CD4-positive, alpha-beta memory T cell (primary cell): Measurements from ENCODE around the gene ALDH3B1. TPM values are rescaled to one million over a fixed set of nuclear protein-coding genes. Genes with fewer than 3 reads are reported as not detected.
A peak's percentile ranks its signal among the peaks of the same experiment; 100 is the strongest.

Experiments
- CTCF ChIA-PET: fragments of 350-600 bp; sonication (Branson Sonifier 250); formaldehyde crosslinking; loops from one replicate; lab custom pipeline; 2021; ENCODE audit warnings: inconsistent platforms; ENCODE audit not compliant: partially characterized antibody; lab: Charles Lee
- POLR2A ChIA-PET: fragments of 350-600 bp; sonication (Branson Sonifier 250); formaldehyde crosslinking; loops from one replicate; lab custom pipeline; 2021; ENCODE audit not compliant: partially characterized antibody; lab: Charles Lee
- DNase-seq, 5 donors: peaks; one replicate each; pipeline versions ENCODE4 v3.0.0 to v3.0.0-alpha.2; 2020 to 2022; ENCODE audit warnings: mixed read lengths in 1 of 5
- H3K27ac ChIP-seq: one replicate; pipeline ENCODE4 v1.7.0; 2013; ENCODE audit warnings: low read depth, low read length
- H3K27me3 ChIP-seq: 2 replicates; pipeline ENCODE4 v1.7.0; 2013; ENCODE audit warnings: mild to moderate bottlenecking, low read length, moderate library complexity; ENCODE audit not compliant: insufficient read depth
- H3K36me3 ChIP-seq: 2 replicates; pipeline ENCODE4 v1.7.0; 2013; ENCODE audit warnings: mild to moderate bottlenecking, low read length, moderate library complexity; ENCODE audit not compliant: insufficient read depth
- H3K4me1 ChIP-seq: 2 replicates; pipeline ENCODE4 v1.7.0; 2013; ENCODE audit warnings: mild to moderate bottlenecking, low read length, moderate library complexity; ENCODE audit not compliant: insufficient read depth
- H3K4me3 ChIP-seq, 2 donors: one replicate each; pipeline ENCODE4 v1.7.0; 2013; ENCODE audit warnings: low read length in 2 of 2, mild to moderate bottlenecking in 1 of 2
- H3K9me3 ChIP-seq, 2 donors: one replicate each; pipeline ENCODE4 v1.7.0; 2013; ENCODE audit warnings: low read length in 2 of 2, control low read depth in 1 of 2; ENCODE audit not compliant: control insufficient read depth in 1 of 2
- H3K27ac Mint-ChIP-seq, 7 donors: one replicate each; pipeline ENCODE4 v1.8.0; 2020 to 2021; ENCODE audit warnings: mixed read lengths in 7 of 7, mild to moderate bottlenecking in 6 of 7, inconsistent platforms in 3 of 7, moderate library complexity in 3 of 7
- H3K27me3 Mint-ChIP-seq, 2 donors: one replicate each; pipeline ENCODE4 v1.8.0; 2020 to 2021; ENCODE audit warnings: mixed read lengths in 2 of 2
- H3K36me3 Mint-ChIP-seq, 2 donors: one replicate each; pipeline ENCODE4 v1.8.0; 2020 to 2021; ENCODE audit warnings: mixed read lengths in 2 of 2, inconsistent platforms in 1 of 2, mild to moderate bottlenecking in 1 of 2
- H3K4me1 Mint-ChIP-seq, 4 donors: one replicate each; pipeline ENCODE4 v1.8.0; 2020 to 2021; ENCODE audit warnings: mixed read lengths in 4 of 4, mild to moderate bottlenecking in 1 of 4
- H3K4me3 Mint-ChIP-seq, 8 donors: one replicate each; pipeline ENCODE4 v1.8.0; 2020 to 2021; ENCODE audit warnings: mixed read lengths in 8 of 8, mild to moderate bottlenecking in 7 of 8, moderate library complexity in 6 of 8, inconsistent platforms in 3 of 8
- H3K9me3 Mint-ChIP-seq, 8 donors: one replicate each; pipeline ENCODE4 v1.8.0; 2020 to 2021; ENCODE audit warnings: mixed read lengths in 8 of 8, mild to moderate bottlenecking in 5 of 8, inconsistent platforms in 3 of 8, moderate library complexity in 1 of 8
- intact Hi-C: fragments of 100-400 bp; cut with micrococcal nuclease; formaldehyde crosslinking; loops from one replicate; pipeline ENCODE4 v1.15.1; 2023
- polyA plus RNA-seq, 2 donors: library from polyadenylated mRNA; unstranded; fragments of 300-500 nt; fragmentation: Illumina TruSeq; gene quantifications; one replicate each; pipeline ENCODE4 v1.2.3, GENCODE V29; 2021
- total RNA-seq, 2 experiments: library from RNA; stranded (reverse); gene quantifications; one replicate each; pipeline ENCODE4 v1.2.3, GENCODE V29; 2021

ALDH3B1 gene
- total and polyA plus RNA-seq, 4 experiments from 2014 or later = 0.72 to 1.0 TPM; not detected in 2

GRCh38 chr11:68011051-68011943 lies 1.2 kb downstream of the ALDH3B1 start:
- H3K27me3 Mint-ChIP-seq = no peaks in the 10 kb centered on the region
- H3K9me3 Mint-ChIP-seq = no peaks in the 10 kb centered on the region
- POLR2A ChIA-PET = no interaction called here
- DNase-seq = peak in 1 of 5 donors; percentile 5
- H3K36me3 ChIP-seq = no peaks in the 10 kb centered on the region
- H3K9me3 ChIP-seq = no peaks in the 10 kb centered on the region
- H3K4me3 Mint-ChIP-seq = no peak overlapping the region
- H3K4me1 Mint-ChIP-seq = no peaks in the 10 kb centered on the region
- no peaks in the 10 kb centered on the region for H3K27me3 ChIP-seq
- intact Hi-C loops = no loop called here
- no peak overlapping the region for H3K27ac ChIP-seq
- CTCF ChIA-PET = no interaction called here
- H3K4me3 ChIP-seq = no peak overlapping the region
- peak overlapping the region in 1 of 7 donors; percentile 49 for H3K27ac Mint-ChIP-seq
- H3K4me1 ChIP-seq = no peaks in the 10 kb centered on the region
- no peaks in the 10 kb centered on the region for H3K36me3 Mint-ChIP-seq

- POLR2A ChIA-PET = no interaction called here
- H3K4me1 ChIP-seq = no peaks in the 10 kb centered on the region
- peak in 1 of 5 donors; percentile 12 for DNase-seq
- no peaks in the 10 kb centered on the region for H3K27me3 ChIP-seq
- H3K9me3 Mint-ChIP-seq = no peaks in the 10 kb centered on the region
- H3K4me1 Mint-ChIP-seq = no peaks in the 10 kb centered on the region
- no peaks in the 10 kb centered on the region for H3K27me3 Mint-ChIP-seq
- H3K36me3 ChIP-seq = no peaks in the 10 kb centered on the region
- H3K4me3 ChIP-seq = no peak overlapping the region
- H3K4me3 Mint-ChIP-seq = no peak overlapping the region
- CTCF ChIA-PET = no interaction called here
- no peaks in the 10 kb centered on the region for H3K36me3 Mint-ChIP-seq
- no peak overlapping the region for H3K27ac ChIP-seq
- no peaks in the 10 kb centered on the region for H3K9me3 ChIP-seq
- intact Hi-C loops = no loop called here
- no peak overlapping the region for H3K27ac Mint-ChIP-seq
Measured at GRCh38 chr11:68012044-68012842, 2.1 kb downstream of the ALDH3B1 start.

- Mint-ChIP-seq H3K9me3 (no peaks in the 10 kb centered on the region), H3K4me3 (no peak overlapping the region), H3K27me3 (no peaks in the 10 kb centered on the region), H3K36me3 (no peaks in the 10 kb centered on the region), H3K27ac (no peak overlapping the region), H3K4me1 (no peaks in the 10 kb centered on the region)
- peak in 1 of 5 donors; percentile 27 for DNase-seq
- H3K27ac ChIP-seq = no peak overlapping the region
- H3K4me3 ChIP-seq = no peak overlapping the region
- ChIA-PET POLR2A (no interaction called here), CTCF (no interaction called here)
- H3K4me1 ChIP-seq = no peaks in the 10 kb centered on the region
- H3K36me3 ChIP-seq = no peaks in the 10 kb centered on the region
- no peaks in the 10 kb centered on the region for H3K27me3 ChIP-seq
- H3K9me3 ChIP-seq = no peaks in the 10 kb centered on the region
- intact Hi-C loops = no loop called here
Measured at GRCh38 chr11:68012843-68013610, 2.9 kb downstream of the ALDH3B1 start.

- Histone ChIP-seq H3K27me3 (no peaks in the 10 kb centered on the region), H3K4me1 (no peaks in the 10 kb centered on the region), H3K36me3 (no peaks in the 10 kb centered on the region), H3K27ac (no peak overlapping the region), H3K4me3 (no peak overlapping the region), H3K9me3 (no peaks in the 10 kb centered on the region)
- Mint-ChIP-seq H3K4me1 (no peaks in the 10 kb centered on the region), H3K27ac (no peak overlapping the region), H3K27me3 (no peaks in the 10 kb centered on the region), H3K36me3 (no peaks in the 10 kb centered on the region), H3K4me3 (no peak overlapping the region), H3K9me3 (no peaks in the 10 kb centered on the region)
- no peak for DNase-seq
- ChIA-PET CTCF (no interaction called here), POLR2A (no interaction called here)
- intact Hi-C loops = no loop called here
Measured at GRCh38 chr11:68013611-68014156, 3.6 kb downstream of the ALDH3B1 start.

GRCh38 chr11:68014157-68014946 lies 4.2 kb downstream of the ALDH3B1 start:
- no peaks in the 10 kb centered on the region for H3K9me3 ChIP-seq
- Mint-ChIP-seq H3K4me1 (no peaks in the 10 kb centered on the region), H3K36me3 (no peaks in the 10 kb centered on the region), H3K27ac (no peak overlapping the region), H3K4me3 (no peak overlapping the region), H3K9me3 (no peaks in the 10 kb centered on the region), H3K27me3 (no peaks in the 10 kb centered on the region)
- intact Hi-C loops = no loop called here
- H3K27me3 ChIP-seq = no peaks in the 10 kb centered on the region
- H3K4me1 ChIP-seq = no peaks in the 10 kb centered on the region
- ChIA-PET CTCF (no interaction called here), POLR2A (no interaction called here)
- no peak overlapping the region for H3K4me3 ChIP-seq
- peak in 1 of 5 donors; percentile 29 for DNase-seq
- no peak overlapping the region for H3K27ac ChIP-seq
- no peaks in the 10 kb centered on the region for H3K36me3 ChIP-seq

- Mint-ChIP-seq H3K27me3 (no peaks in the 10 kb centered on the region), H3K36me3 (no peaks in the 10 kb centered on the region), H3K4me1 (no peaks in the 10 kb centered on the region), H3K9me3 (no peaks in the 10 kb centered on the region), H3K4me3 (no peak overlapping the region), H3K27ac (no peak overlapping the region)
- Histone ChIP-seq H3K4me3 (no peak overlapping the region), H3K27ac (no peak overlapping the region), H3K27me3 (no peaks in the 10 kb centered on the region), H3K9me3 (no peaks in the 10 kb centered on the region), H3K4me1 (no peaks in the 10 kb centered on the region), H3K36me3 (no peaks in the 10 kb centered on the region)
- ChIA-PET CTCF (no interaction called here), POLR2A (no interaction called here)
- DNase-seq = peak in 1 of 5 donors; percentile 17
- intact Hi-C loops = no loop called here
Measured at GRCh38 chr11:68014947-68015447, 4.9 kb downstream of the ALDH3B1 start.
